Adrenal gland (tissue), 12 donors: ENCODE data around the gene ATG16L1. TPM values are rescaled to one million over a fixed set of nuclear protein-coding genes. Genes with fewer than 3 reads are reported as not detected.
A peak's percentile ranks its signal among the peaks of the same experiment; 100 is the strongest.

Source experiments
- DNase-seq, 7 donors: peaks; one replicate each; pipeline ENCODE4 v3.0.0-alpha.2; 2019 to 2020
- H3K27ac ChIP-seq, 5 donors: fragments of 200-600 bp; sonication (generic) in 4 of 5; 1 replicate in 3 of 5; 2 replicates in 2 of 5; pipeline versions ENCODE4 v1.5.1 to v1.8.0; 2016 to 2020; ENCODE audit warnings: mild to moderate bottlenecking in 1 of 5
- H3K27me3 ChIP-seq: fragments of 200-600 bp; 2 replicates; pipeline ENCODE4 v1.8.0; 2021
- H3K36me3 ChIP-seq, 2 donors: fragments of 200-600 bp; replicated peaks in 1 of 2; 1 replicate in 1 of 2; 2 replicates in 1 of 2; pipeline versions ENCODE4 v1.5.1 to v1.8.0; 2018 to 2022
- H3K4me1 ChIP-seq, 2 donors: fragments of 200-600 bp; replicated peaks in 1 of 2; 1 replicate in 1 of 2; 2 replicates in 1 of 2; pipeline versions ENCODE4 v1.5.1 to v1.8.0; 2018 to 2021
- H3K4me3 ChIP-seq, 4 donors: fragments of 200-600 bp; sonication (generic) in 3 of 4; one replicate each; pipeline ENCODE4 v1.5.1; 2016 to 2018
- H3K9me3 ChIP-seq, 3 donors: fragments of 200-600 bp; sonication (generic) in 1 of 3; replicated peaks in 1 of 3; 1 replicate in 2 of 3; 2 replicates in 1 of 3; pipeline versions ENCODE4 v1.5.1 to v1.8.0; 2016 to 2021
- POLR2A ChIP-seq, 2 donors: fragments of 450-650 bp; IDR thresholded peaks; one replicate each; pipeline ENCODE4 v1.6.1; 2017; ENCODE audit warnings: antibody characterized with exemption in 2 of 2, mild to moderate bottlenecking in 2 of 2, moderate library complexity in 1 of 2
- WGBS, 4 donors: extraction: QIAGEN DNeasy Blood & Tissue Kit in 2 of 4; methylation state at CpG; one replicate each; pipeline versions ENCODE4 v1.1.5 to v1.1.7; 2013 to 2017; 5-methylcytosine and 5-hydroxymethylcytosine counted together
- intact Hi-C, 2 donors: fragments of 100-400 bp; cut with DNase I; formaldehyde crosslinking; loops; one replicate each; pipeline versions ENCODE4 v1.14.1 to v1.15.0; 2022 to 2023
- polyA plus RNA-seq, 3 donors: library from polyadenylated mRNA; stranded (reverse); fragments of 200-250 nt in 2 of 3; fragments of 350-450 nt in 1 of 3; fragmentation: Illumina TruSeq in 1 of 3; extraction: RNeasy Lipid Tissue Mini Kit (QIAGEN cat#74804) in 1 of 3; gene quantifications; one replicate each; pipeline ENCODE4 v1.2.3, GENCODE V29; 2013 to 2014
- total RNA-seq, 9 donors: library from RNA; depleted of rRNA in 4 of 9; stranded (reverse); fragments of >200 nt in 4 of 9; fragments of 120-200 nt in 1 of 9; fragmentation: NEBNext Ultra II Directional in 1 of 9; extraction: Animal tissue kit (Norgen Biotek cat#: 25700) in 1 of 9; gene quantifications; one replicate each; pipeline versions ENCODE4 v1.1.0 to v1.2.4, GENCODE V29; 2013 to 2023
- TF ChIP-seq, protein P1 (sequence below), 6 experiments: fragments of 450-650 bp in 4 of 6; fragments of 200-600 bp in 2 of 6; sonication (generic) in 1 of 6; IDR thresholded peaks; 1 replicate in 5 of 6; 2 replicates in 1 of 6; pipeline versions ENCODE4 v1.5.1 to v1.8.0; 2016 to 2021; ENCODE audit warnings: antibody characterized with exemption in 6 of 6, mild to moderate bottlenecking in 2 of 6, moderate library complexity in 1 of 6
- donor health status: healthy with polysubstance abuse.
- donor health status: Bipolar disorder and iron deficiency.
- donor health status: DM: yes; HTN: yes; CAD: no.
- donor health status: DM: no; HTN: no; CAD: no.
- donor health status: DM: no; HTN: no; CAD: no.
- donor health status: DM: yes; HTN: yes; CAD: no.

The ATG16L1 gene
- total and polyA plus RNA-seq, 12 donors: 10.0 to 37.7 (median 22.1) TPM

DNA sequence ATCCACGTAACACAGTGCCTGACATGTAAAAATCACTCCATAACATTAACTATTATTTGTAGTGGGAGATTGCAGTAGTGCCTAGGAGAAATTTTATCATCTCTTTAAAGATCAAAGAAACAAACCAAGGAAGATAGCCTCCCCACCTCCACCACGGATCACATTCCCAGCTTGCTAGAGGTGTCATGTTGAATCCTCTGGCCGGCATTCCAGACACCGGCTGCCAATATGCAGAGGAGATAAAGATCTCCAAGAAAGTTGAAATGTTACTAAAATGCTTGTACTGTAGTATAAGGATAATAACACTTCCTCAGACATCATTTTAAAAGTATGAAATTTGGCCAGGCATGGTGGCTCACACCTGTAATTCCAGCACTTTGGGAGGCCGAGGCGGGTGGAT lies 6.1 kb upstream of the ATG16L1 start:
- H3K27me3 ChIP-seq: no peaks in the 10 kb centered on the region
- H3K4me1 ChIP-seq: no peaks in the 10 kb centered on the region
- H3K36me3 ChIP-seq: no peaks in the 10 kb centered on the region
- H3K27ac ChIP-seq: no peak overlapping the region
- TF ChIP-seq, protein P1, sequence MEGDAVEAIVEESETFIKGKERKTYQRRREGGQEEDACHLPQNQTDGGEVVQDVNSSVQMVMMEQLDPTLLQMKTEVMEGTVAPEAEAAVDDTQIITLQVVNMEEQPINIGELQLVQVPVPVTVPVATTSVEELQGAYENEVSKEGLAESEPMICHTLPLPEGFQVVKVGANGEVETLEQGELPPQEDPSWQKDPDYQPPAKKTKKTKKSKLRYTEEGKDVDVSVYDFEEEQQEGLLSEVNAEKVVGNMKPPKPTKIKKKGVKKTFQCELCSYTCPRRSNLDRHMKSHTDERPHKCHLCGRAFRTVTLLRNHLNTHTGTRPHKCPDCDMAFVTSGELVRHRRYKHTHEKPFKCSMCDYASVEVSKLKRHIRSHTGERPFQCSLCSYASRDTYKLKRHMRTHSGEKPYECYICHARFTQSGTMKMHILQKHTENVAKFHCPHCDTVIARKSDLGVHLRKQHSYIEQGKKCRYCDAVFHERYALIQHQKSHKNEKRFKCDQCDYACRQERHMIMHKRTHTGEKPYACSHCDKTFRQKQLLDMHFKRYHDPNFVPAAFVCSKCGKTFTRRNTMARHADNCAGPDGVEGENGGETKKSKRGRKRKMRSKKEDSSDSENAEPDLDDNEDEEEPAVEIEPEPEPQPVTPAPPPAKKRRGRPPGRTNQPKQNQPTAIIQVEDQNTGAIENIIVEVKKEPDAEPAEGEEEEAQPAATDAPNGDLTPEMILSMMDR (IDR thresholded peaks at IDR 0.05): no peak
- no peaks in the 10 kb centered on the region for H3K9me3 ChIP-seq
- no peak for DNase-seq
- WGBS, 4 donors: 68 to 77% (median 75%) methylated on average over 6 of the region's 6 CpGs
- intact Hi-C loops: loop anchor here in 1 of 2 donors (10.0 kb wide), 1 partner anchor 181 kb away; the partner anchor contains the start of gene INPP5D
- no peak overlapping the region for H3K4me3 ChIP-seq

DNA sequence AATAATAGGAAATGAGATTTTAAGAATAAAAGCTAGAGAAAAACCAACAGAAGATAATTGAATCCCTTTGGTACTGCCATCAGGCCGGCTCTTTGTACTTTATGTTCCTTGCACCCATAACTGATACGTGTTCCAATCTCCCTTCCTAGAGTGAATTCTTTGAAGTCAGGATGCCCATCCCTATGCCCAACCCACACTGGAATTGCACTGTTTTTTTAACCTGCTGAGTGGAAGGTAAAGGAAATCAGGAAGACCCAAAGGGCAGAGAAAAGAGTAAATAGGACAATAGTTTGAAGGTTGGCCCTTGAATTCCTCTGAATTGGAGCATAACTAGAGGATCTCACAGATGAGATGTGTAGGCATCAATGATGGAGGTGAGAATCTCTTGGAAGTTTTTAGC lies 4.4 kb upstream of the ATG16L1 start:
- H3K4me3 ChIP-seq: no peak overlapping the region
- no peaks in the 10 kb centered on the region for H3K9me3 ChIP-seq
- DNase-seq: no peak
- intact Hi-C loops: loop anchor here in 1 of 2 donors (10.0 kb wide), 1 partner anchor 182 kb away; the partner anchor contains the start of gene INPP5D
- H3K27ac ChIP-seq: no peak overlapping the region
- no peaks in the 10 kb centered on the region for H3K36me3 ChIP-seq
- TF ChIP-seq POLR2A (IDR thresholded peaks at IDR 0.05): no peak
- TF ChIP-seq, protein P1 (IDR thresholded peaks at IDR 0.05): no peak
- WGBS, 4 donors: 66 to 77% (median 70%) methylated on average over 2 of the region's 2 CpGs
- no peaks in the 10 kb centered on the region for H3K27me3 ChIP-seq
- peaks cover under 1% of the 10 kb centered on the region in 2 donors for H3K4me1 ChIP-seq

DNA sequence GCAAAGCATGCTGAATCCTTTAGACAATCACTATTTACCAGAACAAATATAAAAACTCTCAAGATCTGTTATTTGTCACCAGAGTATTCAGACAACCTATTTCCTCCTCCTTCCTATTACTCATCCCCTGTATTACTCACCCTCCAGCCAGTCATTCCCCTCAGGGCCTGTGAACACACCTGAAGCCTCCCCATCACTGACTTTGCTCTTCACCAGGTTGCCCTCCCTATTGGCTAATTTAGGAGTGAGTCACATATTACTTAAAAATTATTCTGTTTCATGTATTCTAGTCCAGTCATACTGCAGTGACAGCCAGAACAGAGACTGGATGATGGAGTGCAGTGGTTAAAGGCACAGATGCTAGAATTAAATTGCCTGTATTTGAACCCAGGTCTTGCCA lies 3.7 kb upstream of the ATG16L1 start:
- Histone ChIP-seq H3K27ac (no peak overlapping the region), H3K36me3 (no peaks in the 10 kb centered on the region), H3K4me1 (peaks cover 7% of the 10 kb centered on the region in 2 donors), H3K9me3 (no peaks in the 10 kb centered on the region), H3K4me3 (no peak overlapping the region), H3K27me3 (no peaks in the 10 kb centered on the region)
- TF ChIP-seq POLR2A (IDR thresholded peaks at IDR 0.05): no peak
- TF ChIP-seq, protein P1 (IDR thresholded peaks at IDR 0.05): no peak
- DNase-seq: no peak
- intact Hi-C loops: loop anchor here in 1 of 2 donors (10.0 kb wide), 1 partner anchor 183 kb away; the partner anchor contains the start of gene INPP5D

DNA sequence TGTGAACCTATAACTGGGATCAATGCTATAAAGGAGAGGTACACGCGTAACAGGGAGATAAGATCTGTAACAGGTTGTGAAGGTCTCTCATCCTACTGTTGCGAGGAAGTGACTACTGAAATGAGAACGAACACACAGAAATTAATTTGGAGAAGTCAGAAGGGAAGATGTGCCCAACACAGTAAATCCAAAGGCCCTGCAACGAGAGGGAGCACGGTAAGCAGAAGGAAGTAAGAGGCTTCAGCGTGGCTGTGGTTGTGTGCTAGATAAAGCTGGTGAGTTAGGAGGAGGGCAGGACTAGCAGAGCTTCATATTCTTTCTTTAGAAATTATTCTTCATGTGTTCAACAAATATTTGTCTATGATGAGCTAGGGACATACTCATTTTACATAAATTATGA lies 2.5 kb upstream of the ATG16L1 start:
- Histone ChIP-seq H3K27me3 (no peaks in the 10 kb centered on the region), H3K4me3 (no peak overlapping the region), H3K4me1 (peaks cover 7 to 19% of the 10 kb centered on the region in 2 donors), H3K9me3 (no peaks in the 10 kb centered on the region), H3K36me3 (no peaks in the 10 kb centered on the region), H3K27ac (no peak overlapping the region)
- intact Hi-C loops: loop anchor here in 1 of 2 donors (10.0 kb wide), 1 partner anchor 184 kb away; the partner anchor contains the start of gene INPP5D
- 58 to 63% (median 61%) methylated on average over 7 of the region's 7 CpGs for WGBS, 4 donors
- peak in 2 of 7 donors; percentile 8 to 27 for DNase-seq
- TF ChIP-seq POLR2A (IDR thresholded peaks at IDR 0.05): no peak
- TF ChIP-seq, protein P1 (IDR thresholded peaks at IDR 0.05): no peak
